SK-N-SH (cell line): ENCODE results near the gene NPAS1. TPM values are rescaled to one million over a fixed set of nuclear protein-coding genes. Genes with fewer than 3 reads are reported as not detected.

Source experiments
- CTCF ChIA-PET: fragments of 300-600, 350-600 bp; formaldehyde crosslinking; extraction: SDS; loops from one replicate; lab custom pipeline; 2021; lab: Yijun Ruan, JAX
- POLR2A ChIA-PET: fragments of 350-600 bp; sonication (Branson Sonifier 250); formaldehyde crosslinking; extraction: SDS; loops from one replicate; lab custom pipeline; 2020; ENCODE audit warnings: antibody characterized with exemption, inconsistent platforms; lab: Yijun Ruan, JAX
- DNase-seq: peaks from one replicate; pipeline ENCODE4 v3.0.0; 2012
- H2AFZ ChIP-seq: fragments of 200-600 bp; sonication (generic); 2 replicates; pipeline ENCODE4 v1.8.1; 2016; ENCODE audit warnings: antibody characterized with exemption, mild to moderate bottlenecking, low read depth
- H3F3A ChIP-seq: fragments of 200-600 bp; sonication (generic); replicated peaks from 2 replicates; pipeline ENCODE3; 2016; ENCODE audit warnings: antibody characterized with exemption, mild to moderate bottlenecking; ENCODE audit not compliant: insufficient read depth
- H3K27ac ChIP-seq, 2 experiments: fragments of 200-500 bp in 1 of 2; fragments of 200-600 bp in 1 of 2; sonication (Bioruptor generic) in 1 of 2; sonication (generic), shearing (Covaris generic) in 1 of 2; 2 replicates each; pipeline versions ENCODE4 v1.5.1 to v1.6.1; 2014 to 2016; ENCODE audit warnings: low read depth in 2 of 2, inconsistent platforms in 1 of 2, low read length in 1 of 2, mild to moderate bottlenecking in 1 of 2, mixed read lengths in 1 of 2
- H3K27me3 ChIP-seq: fragments of 200-600 bp; sonication (generic), shearing (Covaris generic); 2 replicates; pipeline ENCODE4 v1.6.1; 2016; ENCODE audit warnings: mixed run types; ENCODE audit not compliant: insufficient read depth
- H3K36me3 ChIP-seq, 2 experiments: fragments of 200-500 bp in 1 of 2; fragments of 200-600 bp in 1 of 2; sonication (Bioruptor generic) in 1 of 2; sonication (generic) in 1 of 2; replicated peaks in 1 of 2; 2 replicates each; pipeline versions ENCODE3 to v1.5.1; 2014 to 2016; ENCODE audit warnings: low read length in 1 of 2, mild to moderate bottlenecking in 1 of 2; ENCODE audit not compliant: insufficient read depth in 2 of 2, control insufficient read depth in 1 of 2
- H3K4me1 ChIP-seq, 2 experiments: fragments of 200-500 bp in 1 of 2; fragments of 200-600 bp in 1 of 2; sonication (Bioruptor generic) in 1 of 2; sonication (generic), shearing (Covaris generic) in 1 of 2; 2 replicates each; pipeline versions ENCODE4 v1.5.1 to v1.6.1; 2014 to 2016; ENCODE audit warnings: low read depth in 1 of 2, low read length in 1 of 2, mixed run types in 1 of 2; ENCODE audit not compliant: insufficient read depth in 2 of 2, control insufficient read depth in 1 of 2
- H3K4me2 ChIP-seq: fragments of 200-600 bp; sonication (generic), shearing (Covaris generic); 2 replicates; pipeline ENCODE4 v1.6.1; 2017; ENCODE audit warnings: mixed run types
- H3K4me3 ChIP-seq, 2 experiments: fragments of 200-500 bp in 1 of 2; fragments of 200-600 bp in 1 of 2; sonication (Bioruptor generic) in 1 of 2; sonication (generic), shearing (Covaris generic) in 1 of 2; 2 replicates each; pipeline versions ENCODE4 v1.5.1 to v1.8.1; 2014 to 2016; ENCODE audit warnings: low read depth in 2 of 2, inconsistent platforms in 1 of 2, low read length in 1 of 2, mild to moderate bottlenecking in 1 of 2, mixed read lengths in 1 of 2, moderate library complexity in 1 of 2
- H3K79me2 ChIP-seq: fragments of 200-600 bp; sonication (generic); 2 replicates; pipeline ENCODE4 v1.8.1; 2017; ENCODE audit warnings: mild to moderate bottlenecking; ENCODE audit not compliant: insufficient read depth
- H3K9ac ChIP-seq: fragments of 200-600 bp; sonication (generic); 2 replicates; pipeline ENCODE4 v1.6.1; 2017; ENCODE audit warnings: mixed run types
- H3K9me2 ChIP-seq: fragments of 200-600 bp; sonication (generic); 2 replicates; pipeline ENCODE4 v1.6.1; 2017; ENCODE audit warnings: mixed run types
- H3K9me3 ChIP-seq: fragments of 200-600 bp; sonication (generic); 2 replicates; pipeline ENCODE4 v1.6.1; 2017; ENCODE audit warnings: mixed run types, mild to moderate bottlenecking, moderate library complexity
- H4K20me1 ChIP-seq: fragments of 200-600 bp; sonication (generic); 2 replicates; pipeline ENCODE4 v1.6.1; 2017; ENCODE audit warnings: mild to moderate bottlenecking, mixed run types; ENCODE audit not compliant: insufficient read depth
- CHD2 ChIP-seq: fragments of 150-350 bp; IDR thresholded peaks from 2 replicates; pipeline ENCODE4 v1.6.1; 2018; ENCODE audit warnings: low read length; ENCODE audit not compliant: partially characterized antibody
- ELF1 ChIP-seq: IDR thresholded peaks from 2 replicates; pipeline ENCODE4 v1.4.0; 2012
- FOSL2 ChIP-seq: IDR thresholded peaks from 2 replicates; pipeline ENCODE4 v1.4.0; 2012; ENCODE audit warnings: low read depth, mild to moderate bottlenecking, moderate library complexity, borderline replicate concordance
- FOXJ3 ChIP-seq: sonication (generic); formaldehyde crosslinking; IDR thresholded peaks from 2 replicates; pipeline ENCODE4 v1.5.1; 2020; ENCODE audit warnings: mild to moderate bottlenecking, missing genetic modification reagents
- GATA2 ChIP-seq: sonication (generic); formaldehyde crosslinking; IDR thresholded peaks from 2 replicates; pipeline ENCODE4 v1.5.0; 2020; ENCODE audit warnings: mild to moderate bottlenecking, missing genetic modification reagents
- MEF2A ChIP-seq: IDR thresholded peaks from 2 replicates; pipeline ENCODE4 v1.4.0; 2012; ENCODE audit warnings: low read depth, borderline replicate concordance
- NFIC ChIP-seq: IDR thresholded peaks from 2 replicates; pipeline ENCODE4 v1.4.0; 2012; ENCODE audit warnings: borderline replicate concordance
- SIN3A ChIP-seq: IDR thresholded peaks from 2 replicates; pipeline ENCODE4 v1.6.1; 2012; ENCODE audit warnings: low read depth, mild to moderate bottlenecking, low read length, moderate library complexity, borderline replicate concordance
- TEAD4 ChIP-seq: IDR thresholded peaks from 2 replicates; pipeline ENCODE4 v1.4.0; 2012; ENCODE audit warnings: mild to moderate bottlenecking, borderline replicate concordance; ENCODE audit not compliant: insufficient read depth
- WGBS: methylation state at CpG from one replicate; pipeline ENCODE4 v1.1.6; 2017; ENCODE audit warnings: low lambda C conversion rate; 5-methylcytosine and 5-hydroxymethylcytosine counted together
- polyA plus RNA-seq, 3 experiments: library from polyadenylated mRNA; depleted of rRNA; stranded (reverse); fragments of >200 nt; gene quantifications; 2 replicates each; pipeline ENCODE4 v1.2.3, GENCODE V29; 2012
- TF ChIP-seq, protein P1 (sequence below): fragments of 150-350 bp; IDR thresholded peaks from 2 replicates; pipeline ENCODE4 v1.6.1; 2016; ENCODE audit warnings: mild to moderate bottlenecking, low read depth, low read length

Gene NPAS1
- polyA plus RNA-seq, 1 of the 3 experiments (the other 2 are of a cell fraction), result 1.1 TPM

DNA sequence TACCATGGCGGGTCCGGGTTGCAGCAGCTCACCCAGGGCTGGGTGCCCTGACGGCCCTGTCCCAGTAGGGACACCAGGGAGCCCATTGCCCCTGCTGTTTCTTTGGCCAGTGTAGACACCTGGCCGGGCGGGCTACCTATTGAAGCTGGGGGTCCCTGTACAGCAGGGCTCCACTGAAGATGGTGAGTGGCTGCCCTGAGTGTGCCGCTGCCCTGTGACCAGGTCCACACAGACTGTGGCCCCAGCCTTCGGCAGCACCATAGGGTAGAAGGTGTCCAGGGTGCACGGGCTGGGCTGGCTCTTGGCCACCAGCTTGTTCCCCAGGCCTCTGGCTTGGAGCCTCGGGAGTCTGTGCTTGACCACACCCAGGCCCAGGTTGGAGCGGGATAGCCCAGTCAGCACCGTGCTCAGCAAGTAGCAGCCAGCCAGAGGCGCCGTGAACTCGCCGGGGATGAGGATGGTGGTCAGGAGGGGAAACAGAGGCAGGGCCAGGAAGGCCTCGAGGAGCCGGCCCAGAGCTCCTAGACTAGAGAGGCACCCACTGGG is 25.4 kb upstream of the NPAS1 start:
- H2AFZ ChIP-seq, result no peak overlapping the region
- H3K9me2 ChIP-seq, result no peaks in the 10 kb centered on the region
- 95% methylated on average over 9 of the region's 17 CpGs for WGBS
- ChIA-PET CTCF (interaction anchor here (1.4 to 9.1 kb wide), 5 partner anchors 18 to 236 kb away, joined by 3 to 126 read pairs (median 10); partner anchors contain the start of gene AP2S1), POLR2A (no interaction called here)
- H3F3A ChIP-seq, result peaks cover 5% of the 10 kb centered on the region
- no peaks in the 10 kb centered on the region for H3K27me3 ChIP-seq
- no peak overlapping the region for H3K9ac ChIP-seq
- H3K4me2 ChIP-seq, result no peak overlapping the region
- H3K27ac ChIP-seq, result no peak overlapping the region
- H4K20me1 ChIP-seq, result no peaks in the 10 kb centered on the region
- peaks cover 28 to 69% of the 10 kb centered on the region in 2 experiments for H3K36me3 ChIP-seq
- H3K9me3 ChIP-seq, result no peaks in the 10 kb centered on the region
- TF ChIP-seq FOXJ3 (CRISPR knock-in tag) (no peak), SIN3A (no peak), TEAD4 (no peak), NFIC (no peak), MEF2A (no peak), FOSL2 (no peak), GATA2 (CRISPR knock-in tag) (no peak)
- H3K4me3 ChIP-seq, result no peak overlapping the region
- peaks cover 6 to 8% of the 10 kb centered on the region in 2 experiments; a peak in 3 of 4 replicates for H3K4me1 ChIP-seq
- no peak for DNase-seq
- peaks cover 26% of the 10 kb centered on the region for H3K79me2 ChIP-seq

DNA sequence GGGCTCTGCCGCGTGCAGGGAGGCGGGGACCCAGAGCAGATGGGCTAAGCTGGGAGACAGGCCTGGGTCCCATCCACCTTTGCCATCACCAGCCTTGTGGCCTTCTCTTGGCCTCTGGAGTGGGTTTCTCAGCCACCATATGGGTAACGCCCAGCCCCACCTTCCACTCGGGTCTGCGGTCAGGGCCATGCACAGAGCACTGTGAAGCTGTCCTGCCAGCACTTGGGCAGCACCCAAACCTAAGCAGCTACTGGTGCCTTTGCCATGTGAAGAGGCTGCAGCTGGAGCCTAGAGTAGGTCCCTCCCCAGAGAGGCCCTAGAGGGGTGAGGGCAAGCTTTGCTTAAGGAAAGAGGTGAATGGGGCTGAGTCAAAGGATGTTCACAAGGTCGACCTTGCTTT is 24.1 kb upstream of the NPAS1 start:
- ChIA-PET POLR2A (interaction anchor here (0.9 kb wide), 1 partner anchor 11 kb away, joined by 4 read pairs; no protein-coding TSS in a partner anchor), CTCF (interaction anchor here (1.1 to 2.3 kb wide), 4 partner anchors 8 to 30 kb away, joined by 3 to 10 read pairs (median 3); no protein-coding TSS in a partner anchor)
- WGBS, result 100% methylated on average over 3 of the region's 7 CpGs
- H3K36me3 ChIP-seq, result peaks cover 28 to 70% of the 10 kb centered on the region in 2 experiments
- TF ChIP-seq, protein P1, sequence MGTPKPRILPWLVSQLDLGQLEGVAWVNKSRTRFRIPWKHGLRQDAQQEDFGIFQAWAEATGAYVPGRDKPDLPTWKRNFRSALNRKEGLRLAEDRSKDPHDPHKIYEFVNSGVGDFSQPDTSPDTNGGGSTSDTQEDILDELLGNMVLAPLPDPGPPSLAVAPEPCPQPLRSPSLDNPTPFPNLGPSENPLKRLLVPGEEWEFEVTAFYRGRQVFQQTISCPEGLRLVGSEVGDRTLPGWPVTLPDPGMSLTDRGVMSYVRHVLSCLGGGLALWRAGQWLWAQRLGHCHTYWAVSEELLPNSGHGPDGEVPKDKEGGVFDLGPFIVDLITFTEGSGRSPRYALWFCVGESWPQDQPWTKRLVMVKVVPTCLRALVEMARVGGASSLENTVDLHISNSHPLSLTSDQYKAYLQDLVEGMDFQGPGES, result no peak
- TF ChIP-seq ELF1, result no peak
- TF ChIP-seq CHD2, result no peak
- no peak for DNase-seq
- no peaks in the 10 kb centered on the region for H3K9me2 ChIP-seq
- H2AFZ ChIP-seq, result no peak overlapping the region
- peaks cover 26% of the 10 kb centered on the region for H3K79me2 ChIP-seq
- no peak overlapping the region for H3K4me3 ChIP-seq
- no peak overlapping the region for H3K9ac ChIP-seq
- H4K20me1 ChIP-seq, result no peaks in the 10 kb centered on the region
- peaks cover 6% of the 10 kb centered on the region in 2 experiments; a peak in 3 of 4 replicates for H3K4me1 ChIP-seq
- H3K27me3 ChIP-seq, result no peaks in the 10 kb centered on the region
- no peaks in the 10 kb centered on the region for H3K9me3 ChIP-seq
- peaks cover 5% of the 10 kb centered on the region for H3F3A ChIP-seq
- no peak overlapping the region for H3K27ac ChIP-seq
- H3K4me2 ChIP-seq, result no peak overlapping the region
